ENCODE measurements around the gene PRLR.
"Not testable (repeated sequence)": the region's sequence is repeated elsewhere in the genome, so short reads cannot be mapped to it uniquely, and the experiment has no call there.

PRLR gene

GRCh38 chr5:35129921-35130485 is 100.3 kb downstream of the PRLR start:
- no peak for DNase-seq (ENCODE audit: low read depth in 2 of 2, low spot score in 1 of 2)

- no peak for DNase-seq (ENCODE audit: low read depth in 2 of 2, low spot score in 1 of 2)
These were observed 101.0 kb downstream of the PRLR start for GRCh38 chr5:35129276-35129675.

GRCh38 chr5:35127006-35127405 is 103.3 kb downstream of the PRLR start:
- no peak for DNase-seq (ENCODE audit: low read depth in 2 of 2, low spot score in 1 of 2)

DNA sequence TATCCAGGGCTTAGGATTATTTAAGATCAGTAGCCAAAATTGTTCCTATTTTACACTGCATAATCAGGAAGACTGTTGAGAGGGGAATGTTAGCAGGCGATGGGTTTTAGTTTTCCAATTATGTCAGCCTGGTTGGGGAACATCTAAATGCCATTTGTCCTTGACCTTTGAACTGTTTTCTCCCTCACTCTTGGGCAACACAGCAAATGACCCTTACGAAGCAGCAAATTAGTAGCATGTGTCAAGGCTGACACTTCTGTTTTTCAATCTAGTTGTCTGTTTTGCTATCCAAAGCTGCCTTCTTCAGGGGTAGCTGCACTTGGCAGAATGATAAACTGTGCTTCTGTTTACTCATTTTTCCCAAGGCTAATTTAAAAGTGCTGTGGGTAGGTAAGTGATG is 104.5 kb downstream of the PRLR start:
- no peak for DNase-seq (ENCODE audit: low read depth in 2 of 2, low spot score in 1 of 2)

- DNase-seq (ENCODE audit: low read depth in 2 of 2, low spot score in 1 of 2), result no peak
These were observed 105.4 kb downstream of the PRLR start for GRCh38 chr5:35124932-35125331.

- no peak for DNase-seq (ENCODE audit: low read depth in 2 of 2, low spot score in 1 of 2)
These were observed 107.5 kb downstream of the PRLR start for GRCh38 chr5:35122819-35123218.

- DNase-seq (ENCODE audit: low read depth in 2 of 2, low spot score in 1 of 2), result no peak
These were observed 109.6 kb downstream of the PRLR start for GRCh38 chr5:35120715-35121114.

DNA sequence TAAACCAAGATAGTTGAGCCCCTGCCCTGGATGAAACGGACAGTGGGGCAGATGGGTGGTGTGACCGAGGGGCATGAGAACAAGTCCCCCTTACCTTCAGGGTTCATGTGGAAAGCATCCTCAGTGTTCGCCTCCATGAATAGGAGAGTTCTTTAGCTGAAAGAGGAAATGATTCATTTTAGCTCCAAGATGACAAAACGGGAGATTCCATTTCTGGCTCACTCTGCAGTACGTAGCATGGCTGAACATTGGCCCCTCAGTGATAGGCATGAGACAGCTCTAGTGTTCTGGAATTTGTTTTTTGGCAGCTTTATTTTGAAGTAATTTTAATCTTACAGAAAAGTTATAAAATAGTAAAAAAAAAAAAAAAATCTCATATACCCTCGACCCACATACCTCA is 112.3 kb downstream of the PRLR start:
- no peak for DNase-seq (ENCODE audit: low read depth in 2 of 2, low spot score in 1 of 2)

- no peak for DNase-seq (ENCODE audit: low read depth in 2 of 2, low spot score in 1 of 2)
These were observed 114.4 kb downstream of the PRLR start for GRCh38 chr5:35115920-35116319.

DNA sequence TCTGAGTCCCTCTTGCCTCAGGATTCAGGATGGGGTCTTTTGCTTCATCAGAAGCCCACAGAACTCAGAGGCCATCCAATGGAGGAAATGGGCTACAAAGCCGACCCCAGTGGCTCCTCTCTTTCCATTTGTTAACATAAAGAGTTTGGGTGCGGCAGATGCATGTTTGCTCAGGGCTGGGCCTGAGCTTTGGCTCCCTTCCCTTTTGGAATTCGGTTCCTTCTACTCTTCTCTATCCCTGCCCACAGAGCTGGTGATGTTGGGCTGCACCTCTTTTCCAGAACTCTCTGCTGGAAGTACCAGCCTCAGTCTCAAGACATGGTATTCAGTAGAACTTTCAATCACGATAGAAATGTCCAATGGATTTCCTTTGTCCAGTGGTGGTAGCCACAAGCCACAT is 115.6 kb downstream of the PRLR start:
- no peak for DNase-seq (ENCODE audit: low read depth in 2 of 2, low spot score in 1 of 2)

GRCh38 chr5:35112300-35112699 is 118.0 kb downstream of the PRLR start:
- DNase-seq (ENCODE audit: low read depth in 2 of 2, low spot score in 1 of 2), result no peak

- not testable (repeated sequence) for DNase-seq (ENCODE audit: low read depth in 2 of 2, low spot score in 1 of 2)
These were observed 125.7 kb downstream of the PRLR start for GRCh38 chr5:35104550-35104949.

- no peak for DNase-seq (ENCODE audit: low read depth in 2 of 2, low spot score in 1 of 2)
These were observed 126.5 kb downstream of the PRLR start for GRCh38 chr5:35103637-35104299.

DNA sequence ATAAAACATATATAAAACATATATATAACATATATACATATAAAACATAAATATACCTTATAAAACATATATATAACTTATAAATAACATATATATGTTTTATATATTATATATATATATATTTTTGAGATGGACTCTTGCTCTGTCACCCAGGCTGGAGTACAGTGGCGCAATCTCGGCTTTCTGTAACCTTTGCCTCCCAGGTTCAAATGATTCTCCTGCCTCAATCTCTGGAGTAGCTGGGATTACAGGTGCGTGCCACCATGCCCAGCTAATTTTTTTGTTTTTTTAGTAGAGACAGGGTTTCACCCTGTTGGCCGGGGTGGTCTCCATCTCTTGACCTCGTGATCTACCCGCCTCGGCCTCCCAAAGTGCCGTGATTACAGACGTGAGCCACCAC is 128.6 kb downstream of the PRLR start:
- not testable (repeated sequence) for DNase-seq (ENCODE audit: low read depth in 2 of 2, low spot score in 1 of 2)

- no peak for DNase-seq (ENCODE audit: low read depth in 2 of 2, low spot score in 1 of 2)
These were observed 129.3 kb downstream of the PRLR start for GRCh38 chr5:35101016-35101415.

DNA sequence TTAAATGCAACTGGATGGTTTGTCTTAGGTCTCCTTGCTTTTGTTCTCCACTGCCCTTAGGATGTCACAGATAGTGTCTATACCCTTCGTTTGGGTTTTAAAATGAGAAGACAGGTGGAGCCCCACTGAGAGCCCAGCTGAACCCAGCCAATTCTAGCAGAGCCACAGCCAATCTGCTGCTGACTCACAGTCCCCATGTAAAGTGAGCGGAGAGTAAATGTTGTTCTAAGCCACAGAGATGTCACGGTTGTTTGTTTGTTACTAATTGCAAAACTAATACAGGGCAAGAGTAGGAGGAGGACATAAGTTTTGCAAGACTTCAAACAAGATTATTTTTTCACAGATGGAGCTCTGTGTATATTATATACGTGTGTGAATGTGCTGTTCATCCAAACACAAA is 132.1 kb downstream of the PRLR start:
- no peak for DNase-seq (ENCODE audit: low read depth in 2 of 2, low spot score in 1 of 2)

DNA sequence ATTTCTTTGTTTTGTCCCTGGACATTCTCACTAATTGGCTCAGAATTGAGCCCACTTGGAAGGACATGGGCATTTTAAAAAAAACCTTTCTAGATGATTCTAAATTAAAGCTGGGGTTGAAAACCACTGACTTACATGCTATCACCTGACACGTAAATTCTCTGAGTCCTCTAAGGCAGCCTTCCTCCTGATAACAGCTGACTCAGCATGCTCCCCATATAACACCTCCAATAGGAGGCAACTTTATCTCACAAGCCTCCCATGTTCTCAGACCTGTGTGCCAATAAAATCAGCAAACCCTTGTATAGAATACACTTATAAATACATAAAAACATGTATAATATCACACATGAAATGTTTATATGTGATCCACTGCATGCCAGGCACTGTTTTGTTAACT is 133.4 kb downstream of the PRLR start:
- DNase-seq (ENCODE audit: low read depth in 2 of 2, low spot score in 1 of 2), result no peak

DNA sequence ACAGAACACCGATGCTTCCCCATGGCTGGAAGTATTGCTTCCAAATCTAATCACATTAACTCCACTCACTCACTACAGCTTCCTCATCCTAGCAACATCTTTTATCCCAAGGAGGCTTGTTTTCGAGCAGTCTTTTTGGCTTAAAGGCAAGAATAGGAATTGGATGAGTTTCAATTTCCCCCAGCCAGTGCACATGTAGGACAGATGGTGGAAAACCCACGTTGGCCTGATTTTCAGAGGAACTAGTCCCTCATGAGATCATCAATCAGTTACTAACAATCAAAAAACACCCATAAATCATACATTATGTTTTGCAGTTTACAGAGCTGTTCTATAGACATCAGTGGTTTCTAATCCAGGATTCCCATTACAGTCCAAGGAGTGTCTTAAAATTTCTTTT is 134.1 kb downstream of the PRLR start:
- no peak for DNase-seq (ENCODE audit: low read depth in 2 of 2, low spot score in 1 of 2)

- DNase-seq (ENCODE audit: low read depth in 2 of 2, low spot score in 1 of 2), result no peak
These were observed 134.9 kb downstream of the PRLR start for GRCh38 chr5:35095366-35095765.

DNA sequence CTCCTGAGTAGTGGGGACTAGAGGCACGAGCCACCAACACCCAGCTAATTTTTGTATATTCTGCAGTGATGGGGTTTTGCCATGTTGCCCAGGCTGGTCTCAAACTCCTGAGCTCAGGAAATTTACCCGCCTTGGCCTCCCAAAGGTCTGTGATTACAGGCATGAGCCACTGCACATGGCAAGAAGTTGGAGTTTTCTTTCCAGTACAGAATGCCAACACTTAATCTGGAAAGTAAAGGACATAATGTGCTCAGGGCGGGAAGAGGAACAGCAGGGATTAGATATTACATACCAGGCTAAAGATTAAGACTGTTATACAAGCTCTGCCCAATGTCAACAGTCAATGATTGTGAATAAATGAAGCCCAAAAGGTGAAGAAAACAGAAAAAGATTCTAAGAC is 135.3 kb downstream of the PRLR start:
- no peak for DNase-seq (ENCODE audit: low read depth in 2 of 2, low spot score in 1 of 2)

DNA sequence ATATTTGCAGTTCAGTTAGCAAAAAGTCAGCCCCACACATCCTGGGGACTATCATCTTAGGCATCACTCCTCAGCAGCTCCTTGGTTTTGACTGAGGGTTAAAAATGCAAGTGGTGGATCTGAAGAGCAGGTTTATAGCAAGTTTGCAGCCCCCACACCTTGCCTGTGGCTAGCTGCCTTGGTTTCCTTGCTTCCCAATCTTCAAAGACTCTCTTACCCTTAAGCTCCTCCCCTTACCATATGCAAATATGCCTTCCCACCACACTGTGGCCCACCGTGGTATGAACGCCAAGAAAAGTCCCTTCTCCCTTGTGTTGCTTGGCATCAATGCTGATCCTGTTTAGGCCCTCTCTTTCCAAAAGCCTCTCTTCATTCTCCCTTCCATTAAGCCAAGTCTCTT is 137.6 kb downstream of the PRLR start:
- no peak for DNase-seq (ENCODE audit: low read depth in 2 of 2, low spot score in 1 of 2)

DNA sequence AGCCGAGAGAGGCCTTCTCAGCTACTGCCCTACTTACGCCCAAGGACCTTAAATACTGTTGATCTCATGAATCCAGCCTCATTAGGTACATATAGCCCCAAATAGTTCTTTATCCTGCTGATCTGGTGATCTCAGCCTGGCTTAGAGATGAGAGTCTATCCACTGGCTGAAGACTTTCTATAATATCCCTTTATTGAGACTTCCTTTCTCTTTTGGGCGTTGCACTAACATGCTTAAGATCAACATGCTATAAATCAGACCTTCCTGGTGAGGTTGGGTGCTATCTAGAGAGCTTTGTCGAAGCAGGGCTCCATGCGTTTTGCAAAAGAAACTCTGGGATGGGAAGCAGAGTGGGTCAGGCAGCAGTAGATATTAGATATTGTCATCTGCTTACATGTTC is 138.6 kb downstream of the PRLR start:
- DNase-seq (ENCODE audit: low read depth in 2 of 2, low spot score in 1 of 2), result no peak

All from stimulated activated CD8-positive, alpha-beta memory T cell treated with anti-CD3 and anti-CD28 coated beads, Interleukin-4, amount 100 ng/mL, for 1 hour (primary cell).